Adrenal gland (tissue), 5 donors: ENCODE measurements around the gene MCTP1.

Experiments used
- CTCF ChIP-seq, 6 experiments: fragments of 450-650 bp in 4 of 6; fragments of 200-600 bp in 2 of 6; sonication (generic) in 1 of 6; IDR thresholded peaks; 1 replicate in 5 of 6; 2 replicates in 1 of 6; pipeline versions ENCODE4 v1.5.1 to v1.8.0; 2016 to 2021; ENCODE audit warnings: antibody characterized with exemption in 6 of 6, mild to moderate bottlenecking in 2 of 6, moderate library complexity in 1 of 6
- POLR2A ChIP-seq, 2 donors: fragments of 450-650 bp; IDR thresholded peaks; one replicate each; pipeline ENCODE4 v1.6.1; 2017; ENCODE audit warnings: antibody characterized with exemption in 2 of 2, mild to moderate bottlenecking in 2 of 2, moderate library complexity in 1 of 2
- donor health status: DM: no; HTN: no; CAD: no.

DNA sequence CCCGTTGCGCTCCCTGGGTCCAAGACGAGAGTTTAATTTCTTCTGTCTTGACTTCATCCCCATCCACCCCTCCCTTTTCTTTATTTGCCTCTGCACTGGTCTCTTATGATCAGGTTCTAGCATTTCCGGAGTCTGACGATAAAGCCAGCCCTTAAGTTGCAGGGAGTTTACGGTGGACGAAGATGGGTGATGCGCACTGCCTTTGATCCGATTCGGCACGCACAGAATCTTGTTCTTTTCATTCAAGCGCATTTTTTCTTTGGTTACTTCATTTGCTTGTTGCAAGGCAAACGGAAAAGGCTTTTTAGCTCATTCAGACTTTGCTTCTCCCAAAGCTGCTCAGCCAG is 488 bp upstream of the MCTP1 start:
- no peak for TF ChIP-seq CTCF (IDR thresholded peaks at IDR 0.05)
- no peak for TF ChIP-seq POLR2A (IDR thresholded peaks at IDR 0.05)
